H1 (cell line): ENCODE measurements around the gene FRMPD1.

ENCODE experiments used
- CHD1 ChIP-seq: IDR thresholded peaks from 2 replicates; pipeline ENCODE4 v1.6.1; 2012; ENCODE audit warnings: low read depth, low read length, improper control_type of control experiment
- E2F6 ChIP-seq: IDR thresholded peaks from 2 replicates; pipeline ENCODE4 v1.6.1; 2012; ENCODE audit warnings: inconsistent platforms
- JUN ChIP-seq: IDR thresholded peaks from 2 replicates; pipeline ENCODE4 v1.6.1; 2011; ENCODE audit warnings: low read depth, mild to moderate bottlenecking, improper control_type of control experiment, low read length
- POLR2AphosphoS5 ChIP-seq: IDR thresholded peaks from 2 replicates; pipeline ENCODE4 v1.6.1; 2011; ENCODE audit warnings: low read depth, low read length
- RBBP5 ChIP-seq: IDR thresholded peaks from 2 replicates; pipeline ENCODE4 v1.7.1; 2012; ENCODE audit warnings: low read depth, mild to moderate bottlenecking, inconsistent platforms, low read length, moderate library complexity, borderline replicate concordance
- RFX5 ChIP-seq: IDR thresholded peaks from 2 replicates; pipeline ENCODE4 v1.6.1; 2011; ENCODE audit warnings: low read depth, low read length, improper control_type of control experiment, borderline replicate concordance
- TF ChIP-seq, protein P1 (sequence below), 3 experiments: IDR thresholded peaks; 1 replicate in 2 of 3; 2 replicates in 1 of 3; pipeline versions ENCODE4 v1.5.1 to v1.6.1; 2011; ENCODE audit warnings: low read length in 3 of 3, mild to moderate bottlenecking in 3 of 3, inconsistent platforms in 2 of 3, low read depth in 1 of 3, moderate library complexity in 1 of 3; ENCODE audit not compliant: insufficient read depth in 1 of 3; ENCODE audit errors: control extremely low read depth in 1 of 3

DNA sequence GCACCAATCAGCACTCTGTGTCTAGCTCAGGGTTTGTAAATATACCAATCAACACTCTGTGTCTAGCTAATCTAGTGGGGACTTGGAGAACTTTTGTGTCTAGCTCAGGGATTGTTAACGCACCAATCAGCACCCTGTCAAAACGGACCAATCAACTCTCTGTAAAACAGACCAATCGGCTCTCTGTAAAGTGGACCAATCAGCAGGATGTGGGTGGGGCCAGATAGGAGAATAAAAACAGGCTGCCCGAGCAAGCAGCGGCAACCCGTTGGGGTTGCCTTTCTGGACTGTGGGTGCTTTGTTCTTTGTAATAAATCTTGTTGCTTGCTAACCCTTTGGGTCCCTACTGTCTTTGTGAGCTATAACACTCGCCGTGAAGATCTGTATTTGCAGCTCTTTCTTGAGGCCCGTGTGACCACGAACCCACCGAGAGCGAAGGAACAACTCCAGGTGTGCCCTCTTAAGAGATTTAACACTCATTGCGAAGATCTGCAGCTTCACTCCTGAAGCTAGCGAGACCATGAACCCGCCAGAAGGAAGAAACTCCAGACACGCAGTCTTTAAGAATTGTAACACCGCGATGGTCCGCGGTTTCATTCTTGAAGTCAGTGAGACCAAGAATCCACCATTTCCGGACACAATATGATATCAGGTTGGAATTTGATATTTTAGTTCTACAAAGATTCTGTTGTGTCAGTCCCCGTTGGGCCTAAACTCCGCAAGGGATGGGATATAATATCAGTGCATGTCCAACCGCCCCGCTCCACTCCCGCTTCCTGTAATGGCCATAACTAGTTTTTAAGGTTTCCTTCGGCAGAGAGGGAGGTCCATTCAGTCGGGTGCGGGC, 102.1 kb downstream of the FRMPD1 start:
- TF ChIP-seq, protein P1, sequence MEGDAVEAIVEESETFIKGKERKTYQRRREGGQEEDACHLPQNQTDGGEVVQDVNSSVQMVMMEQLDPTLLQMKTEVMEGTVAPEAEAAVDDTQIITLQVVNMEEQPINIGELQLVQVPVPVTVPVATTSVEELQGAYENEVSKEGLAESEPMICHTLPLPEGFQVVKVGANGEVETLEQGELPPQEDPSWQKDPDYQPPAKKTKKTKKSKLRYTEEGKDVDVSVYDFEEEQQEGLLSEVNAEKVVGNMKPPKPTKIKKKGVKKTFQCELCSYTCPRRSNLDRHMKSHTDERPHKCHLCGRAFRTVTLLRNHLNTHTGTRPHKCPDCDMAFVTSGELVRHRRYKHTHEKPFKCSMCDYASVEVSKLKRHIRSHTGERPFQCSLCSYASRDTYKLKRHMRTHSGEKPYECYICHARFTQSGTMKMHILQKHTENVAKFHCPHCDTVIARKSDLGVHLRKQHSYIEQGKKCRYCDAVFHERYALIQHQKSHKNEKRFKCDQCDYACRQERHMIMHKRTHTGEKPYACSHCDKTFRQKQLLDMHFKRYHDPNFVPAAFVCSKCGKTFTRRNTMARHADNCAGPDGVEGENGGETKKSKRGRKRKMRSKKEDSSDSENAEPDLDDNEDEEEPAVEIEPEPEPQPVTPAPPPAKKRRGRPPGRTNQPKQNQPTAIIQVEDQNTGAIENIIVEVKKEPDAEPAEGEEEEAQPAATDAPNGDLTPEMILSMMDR (IDR thresholded peaks at IDR 0.05; ENCODE audit: control extremely low read depth in 1 of 3, insufficient read depth in 1 of 3, low read depth in 1 of 3, low read length in 3 of 3): no peak
- no peak for TF ChIP-seq RFX5
- TF ChIP-seq CHD1: no peak
- TF ChIP-seq E2F6: no peak
- no peak for TF ChIP-seq JUN
- TF ChIP-seq POLR2AphosphoS5: no peak
- TF ChIP-seq RBBP5: no peak
